Gastroesophageal sphincter (tissue), 4 donors: Measurements from ENCODE around the gene NUBP1. TPM values are rescaled to one million over a fixed set of nuclear protein-coding genes. Genes with fewer than 3 reads are reported as not detected.

Experiments used
- ATAC-seq: fragments of 150-250 bp; one replicate; pipeline ENCODE4 v1.9.1; 2016; ENCODE audit warnings: mild to moderate bottlenecking, moderate library complexity
- H3K27ac ChIP-seq, 4 donors: fragments of 200-600 bp; sonication (generic) in 3 of 4; 1 replicate in 3 of 4; 2 replicates in 1 of 4; pipeline ENCODE4 v1.5.1; 2016 to 2019
- H3K27me3 ChIP-seq: fragments of 200-600 bp; sonication (generic); one replicate; pipeline ENCODE4 v1.5.1; 2019
- H3K36me3 ChIP-seq, 2 donors: fragments of 200-600 bp; sonication (generic); one replicate each; pipeline ENCODE4 v1.5.1; 2019; ENCODE audit warnings: control low read depth in 1 of 2
- H3K4me1 ChIP-seq, 3 donors: fragments of 200-600 bp; sonication (generic); 1 replicate in 2 of 3; 2 replicates in 1 of 3; pipeline ENCODE4 v1.5.1; 2016 to 2019; ENCODE audit warnings: control low read depth in 2 of 3
- H3K4me3 ChIP-seq, 2 donors: fragments of 200-600 bp; sonication (generic); one replicate each; pipeline ENCODE4 v1.5.1; 2019; ENCODE audit warnings: mild to moderate bottlenecking in 1 of 2, moderate library complexity in 1 of 2
- H3K9me3 ChIP-seq, 3 donors: fragments of 200-600 bp; sonication (generic); one replicate each; pipeline ENCODE4 v1.5.1; 2017 to 2019; ENCODE audit warnings: control low read depth in 2 of 3
- CTCF ChIP-seq, 4 experiments: fragments of 200-600 bp in 2 of 4; fragments of 450-650 bp in 2 of 4; sonication (generic) in 1 of 4; IDR thresholded peaks; one replicate each; pipeline ENCODE4 v1.5.1; 2017 to 2019; ENCODE audit warnings: antibody characterized with exemption in 4 of 4, mild to moderate bottlenecking in 2 of 4, moderate library complexity in 2 of 4
- EP300 ChIP-seq: sonication (generic); formaldehyde crosslinking; IDR thresholded peaks from one replicate; pipeline ENCODE4 v1.6.1; 2017; ENCODE audit warnings: antibody characterized with exemption, mild to moderate bottlenecking
- POLR2A ChIP-seq, 2 donors: fragments of 450-650 bp; IDR thresholded peaks; one replicate each; pipeline ENCODE4 v1.6.1; 2017; ENCODE audit warnings: antibody characterized with exemption in 2 of 2, mild to moderate bottlenecking in 2 of 2, moderate library complexity in 1 of 2
- POLR2AphosphoS5 ChIP-seq: sonication (generic); formaldehyde crosslinking; IDR thresholded peaks from one replicate; pipeline ENCODE4 v1.6.1; 2017; ENCODE audit warnings: antibody characterized with exemption
- WGBS, 2 donors: methylation state at CpG; one replicate each; pipeline ENCODE4 v1.1.5; 2018; ENCODE audit warnings: low coverage in 1 of 2; 5-methylcytosine and 5-hydroxymethylcytosine counted together
- small RNA-seq, 4 donors: library from RNA; depleted of rRNA; stranded (forward); fragments of <200 nt; gene quantifications; one replicate each; pipeline ENCODE3, GENCODE V24; 2016
- total RNA-seq, 4 donors: library from RNA; depleted of rRNA; stranded (reverse); fragments of >200 nt; gene quantifications; one replicate each; pipeline ENCODE4 v1.1.0, GENCODE V29; 2016

Gene NUBP1
- total RNA-seq, 4 donors from 2014 or later = 18.5 to 49.0 (median 34.8) TPM

GRCh38 chr16:10809706-10810105 lies 66.1 kb downstream of the NUBP1 start:
- 87 to 100% methylated on average over 1 to 2 of the region's 3 CpGs for WGBS, 2 donors
- no peak overlapping the region for H3K27ac ChIP-seq
- H3K9me3 ChIP-seq = no peaks in the 10 kb centered on the region
- no peaks in the 10 kb centered on the region for H3K4me1 ChIP-seq
- ATAC-seq = no peak
- TF ChIP-seq POLR2A (IDR thresholded peaks at IDR 0.05) = no peak
- no peak for TF ChIP-seq EP300
- TF ChIP-seq CTCF (IDR thresholded peaks at IDR 0.05) = no peak
- no peak for TF ChIP-seq POLR2AphosphoS5
- no peak overlapping the region for H3K4me3 ChIP-seq
- no peaks in the 10 kb centered on the region for H3K36me3 ChIP-seq
- no peaks in the 10 kb centered on the region for H3K27me3 ChIP-seq

- Histone ChIP-seq H3K36me3 (no peaks in the 10 kb centered on the region), H3K27me3 (peaks cover 2% of the 10 kb centered on the region), H3K4me1 (no peaks in the 10 kb centered on the region), H3K9me3 (no peaks in the 10 kb centered on the region), H3K27ac (no peak overlapping the region), H3K4me3 (no peak overlapping the region)
- 64 to 68% methylated on average over 5 to 6 of the region's 6 CpGs for WGBS, 2 donors
- ATAC-seq = no peak
- TF ChIP-seq EP300 (no peak), POLR2AphosphoS5 (no peak)
Observed at GRCh38 chr16:10812312-10813098, 68.9 kb downstream of the NUBP1 start.

DNA sequence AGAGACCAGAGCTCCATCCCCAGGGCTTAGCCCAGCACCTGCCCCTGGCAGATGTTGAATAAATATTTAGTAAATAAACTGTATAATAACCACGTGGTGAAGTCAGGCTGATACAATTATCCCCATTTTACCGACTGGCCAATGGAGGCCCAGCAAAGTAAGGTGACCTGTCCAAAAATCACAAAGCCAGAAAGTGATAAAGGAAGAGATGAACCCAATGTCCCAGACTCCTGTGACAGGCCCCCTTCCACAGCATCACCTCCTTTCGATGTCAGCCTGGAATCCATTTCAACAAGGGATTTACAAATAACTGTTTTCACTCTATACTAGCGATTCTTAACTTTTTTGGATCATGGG lies 69.4 kb downstream of the NUBP1 start:
- H3K36me3 ChIP-seq = no peaks in the 10 kb centered on the region
- WGBS, 2 donors = 73 to 100% methylated on average over 1 to 4 of the region's 4 CpGs
- H3K4me3 ChIP-seq = no peak overlapping the region
- no peak overlapping the region for H3K27ac ChIP-seq
- H3K27me3 ChIP-seq = peaks cover 7% of the 10 kb centered on the region
- TF ChIP-seq POLR2A (IDR thresholded peaks at IDR 0.05) (no peak), EP300 (no peak), CTCF (IDR thresholded peaks at IDR 0.05) (no peak), POLR2AphosphoS5 (no peak)
- no peaks in the 10 kb centered on the region for H3K9me3 ChIP-seq
- peaks cover 0 to 4% (median 2%) of the 10 kb centered on the region in 3 donors for H3K4me1 ChIP-seq
- ATAC-seq = no peak

GRCh38 chr16:10817514-10817913 lies 73.9 kb downstream of the NUBP1 start:
- Histone ChIP-seq H3K4me3 (no peak overlapping the region), H3K36me3 (no peaks in the 10 kb centered on the region), H3K9me3 (no peaks in the 10 kb centered on the region), H3K27me3 (peaks cover 14% of the 10 kb centered on the region), H3K4me1 (peaks cover 0 to 11% (median 7%) of the 10 kb centered on the region in 3 donors), H3K27ac (no peak overlapping the region)
- 100% methylated on average over 1 of the region's 1 CpG; no CpG with 5 or more reads in 1 of the 2 donors for WGBS, 2 donors
- TF ChIP-seq POLR2A (IDR thresholded peaks at IDR 0.05) (no peak), EP300 (no peak), POLR2AphosphoS5 (no peak)
- no peak for ATAC-seq

- Histone ChIP-seq H3K27ac (peak within 1 kb of the TSS in 1 of 4 donors; percentile 23), H3K4me1 (peaks cover 0 to 11% (median 7%) of the 10 kb centered on the region in 3 donors), H3K27me3 (peaks cover 14% of the 10 kb centered on the region), H3K9me3 (no peaks in the 10 kb centered on the region), H3K36me3 (no peaks in the 10 kb centered on the region), H3K4me3 (peak within 1 kb of the TSS in 1 of 2 donors; percentile 47)
- TF ChIP-seq POLR2AphosphoS5 (no peak), POLR2A (IDR thresholded peaks at IDR 0.05) (no peak), EP300 (no peak), CTCF (IDR thresholded peaks at IDR 0.05) (no peak)
- ATAC-seq = peak; percentile 22
- WGBS, 2 donors = 19 to 23% methylated on average over 6 to 10 of the region's 64 CpGs
Observed at GRCh38 chr16:10817963-10818941, 74.6 kb downstream of the NUBP1 start, which contains the start of gene TVP23A. Gene TVP23A, minus strand, starts transcription at chr16:10818794. Its CDS starts 301 bp downstream, at chr16:10818493.

Small RNA genes lying within 50 kb of the gene (small RNA-seq; reads per million reads assigned to genes)
- 0 reads per million in 4 donors for gene MTND4LP24
- 0 reads per million in 4 donors for gene MTND6P33

Other genes starting within 250 kb of the NUBP1 start
- 10 to 100 TPM; 52.8 to 94.7 (median 69.7) TPM for gene EMP2, start 163.2 kb upstream of the NUBP1 start, total RNA-seq
- gene TEKT5, start 48.9 kb upstream of the NUBP1 start, total RNA-seq = under 1 TPM in 1 of 4 donors, not detected in 3; 0.19 TPM
- gene TVP23A, start 75.0 kb downstream of the NUBP1 start, total RNA-seq = under 1 TPM in 3 of 4 donors, not detected in 1; 0.16 to 0.54 (median 0.23) TPM
- gene CIITA, start 133.4 kb downstream of the NUBP1 start, total RNA-seq = 10 to 100 TPM in 1 of 4 donors, 1 to 10 TPM in 3; 4.3 to 26.5 (median 7.4) TPM
- 100 to 1,000 TPM in 2 of 4 donors, 10 to 100 TPM in 2; 79.2 to 136 (median 102) TPM for gene DEXI, start 198.6 kb downstream of the NUBP1 start, total RNA-seq
- 10 to 100 TPM; 19.9 to 38.3 (median 35.0) TPM for gene CLEC16A, start 200.7 kb downstream of the NUBP1 start, total RNA-seq